Stomach smooth muscle (tissue), 2 donors: ENCODE results near the gene MYBPC1.
"Not testable (repeated sequence)": the region's sequence is repeated elsewhere in the genome, so short reads cannot be mapped to it uniquely, and the experiment has no call there.

ENCODE experiments used
- H3K27ac ChIP-seq: one replicate; pipeline ENCODE4 v1.7.0; 2013; ENCODE audit warnings: mild to moderate bottlenecking, low read length, inconsistent platforms
- H3K27me3 ChIP-seq, 2 donors: one replicate each; pipeline ENCODE4 v1.7.0; 2013; ENCODE audit warnings: low read length in 2 of 2; ENCODE audit not compliant: insufficient read depth in 2 of 2, control insufficient read depth in 1 of 2
- H3K36me3 ChIP-seq, 2 donors: one replicate each; pipeline ENCODE4 v1.7.0; 2013; ENCODE audit warnings: low read length in 2 of 2; ENCODE audit not compliant: control insufficient read depth in 2 of 2, insufficient read depth in 2 of 2
- H3K4me1 ChIP-seq: one replicate; pipeline ENCODE4 v1.7.0; 2013; ENCODE audit warnings: low read length; ENCODE audit not compliant: control insufficient read depth, insufficient read depth
- H3K4me3 ChIP-seq, 2 donors: one replicate each; pipeline ENCODE4 v1.7.0; 2013; ENCODE audit warnings: low read length in 2 of 2
- H3K9ac ChIP-seq, 2 donors: one replicate each; pipeline ENCODE4 v1.7.0; 2013; ENCODE audit warnings: low read length in 2 of 2, mild to moderate bottlenecking in 1 of 2
- H3K9me3 ChIP-seq, 2 donors: one replicate each; pipeline ENCODE4 v1.7.0; 2013; ENCODE audit warnings: low read length in 2 of 2; ENCODE audit not compliant: control insufficient read depth in 2 of 2
- donor health status: healthy.
- donor health status: Pancreatic carcinoma.

MYBPC1 gene

GRCh38 chr12:101676497-101676896 lies 81.7 kb downstream of the MYBPC1 start:
- H3K27ac ChIP-seq, H3K27me3 ChIP-seq, H3K4me1 ChIP-seq, H3K4me3 ChIP-seq, H3K9ac ChIP-seq, H3K9me3 ChIP-seq, H3K36me3 ChIP-seq: not testable (repeated sequence)

- H3K27ac ChIP-seq, result no peak overlapping the region
- no peaks in the 10 kb centered on the region for H3K36me3 ChIP-seq
- H3K4me3 ChIP-seq, result no peak overlapping the region
- H3K9me3 ChIP-seq, result no peaks in the 10 kb centered on the region
- H3K9ac ChIP-seq, result no peak overlapping the region
- no peaks in the 10 kb centered on the region for H3K4me1 ChIP-seq
- H3K27me3 ChIP-seq, result no peaks in the 10 kb centered on the region
Measured at GRCh38 chr12:101678081-101678480, 83.3 kb downstream of the MYBPC1 start.

GRCh38 chr12:101680240-101680639 lies 85.5 kb downstream of the MYBPC1 start:
- Histone ChIP-seq H3K9ac (no peak overlapping the region), H3K27me3 (no peaks in the 10 kb centered on the region), H3K4me3 (no peak overlapping the region), H3K27ac (no peak overlapping the region), H3K9me3 (no peaks in the 10 kb centered on the region), H3K4me1 (no peaks in the 10 kb centered on the region), H3K36me3 (no peaks in the 10 kb centered on the region)

GRCh38 chr12:101680647-101681046 lies 85.9 kb downstream of the MYBPC1 start:
- Histone ChIP-seq H3K4me1 (no peaks in the 10 kb centered on the region), H3K4me3 (no peak overlapping the region), H3K27me3 (no peaks in the 10 kb centered on the region), H3K9ac (no peak overlapping the region), H3K27ac (no peak overlapping the region), H3K9me3 (no peaks in the 10 kb centered on the region), H3K36me3 (no peaks in the 10 kb centered on the region)

- not testable (repeated sequence) for H3K36me3 ChIP-seq, H3K27ac ChIP-seq, H3K9ac ChIP-seq, H3K4me1 ChIP-seq, H3K27me3 ChIP-seq, H3K9me3 ChIP-seq, H3K4me3 ChIP-seq
Measured at GRCh38 chr12:101681627-101682026, 86.9 kb downstream of the MYBPC1 start.

GRCh38 chr12:101685092-101685491 lies 90.3 kb downstream of the MYBPC1 start:
- Histone ChIP-seq H3K9ac (no peak overlapping the region), H3K27me3 (no peaks in the 10 kb centered on the region), H3K27ac (no peak overlapping the region), H3K4me1 (no peaks in the 10 kb centered on the region), H3K9me3 (no peaks in the 10 kb centered on the region), H3K36me3 (no peaks in the 10 kb centered on the region), H3K4me3 (no peak overlapping the region)

GRCh38 chr12:101686176-101686575 lies 91.4 kb downstream of the MYBPC1 start:
- no peak overlapping the region for H3K27ac ChIP-seq
- H3K36me3 ChIP-seq, result no peaks in the 10 kb centered on the region
- no peak overlapping the region for H3K9ac ChIP-seq
- no peak overlapping the region for H3K4me3 ChIP-seq
- no peaks in the 10 kb centered on the region for H3K27me3 ChIP-seq
- no peaks in the 10 kb centered on the region for H3K9me3 ChIP-seq
- H3K4me1 ChIP-seq, result no peaks in the 10 kb centered on the region

- Histone ChIP-seq H3K9ac (no peak overlapping the region), H3K4me1 (no peaks in the 10 kb centered on the region), H3K27ac (no peak overlapping the region), H3K9me3 (no peaks in the 10 kb centered on the region), H3K27me3 (no peaks in the 10 kb centered on the region), H3K4me3 (no peak overlapping the region), H3K36me3 (no peaks in the 10 kb centered on the region)
Measured at GRCh38 chr12:101690544-101691098, 95.8 kb downstream of the MYBPC1 start.

- Histone ChIP-seq H3K36me3 (no peaks in the 10 kb centered on the region), H3K9ac (no peak overlapping the region), H3K9me3 (no peaks in the 10 kb centered on the region), H3K4me1 (peaks cover 6% of the 10 kb centered on the region), H3K27ac (no peak overlapping the region), H3K4me3 (no peak overlapping the region), H3K27me3 (no peaks in the 10 kb centered on the region)
Measured at GRCh38 chr12:101691503-101692096, 96.8 kb downstream of the MYBPC1 start.

GRCh38 chr12:101694297-101694848 lies 99.6 kb downstream of the MYBPC1 start:
- Histone ChIP-seq H3K9ac (no peak overlapping the region), H3K27ac (no peak overlapping the region), H3K4me1 (peaks cover 16% of the 10 kb centered on the region), H3K36me3 (no peaks in the 10 kb centered on the region), H3K27me3 (no peaks in the 10 kb centered on the region), H3K9me3 (no peaks in the 10 kb centered on the region), H3K4me3 (no peak overlapping the region)

- Histone ChIP-seq H3K27me3 (no peaks in the 10 kb centered on the region), H3K27ac (no peak overlapping the region), H3K9me3 (no peaks in the 10 kb centered on the region), H3K4me3 (no peak overlapping the region), H3K4me1 (peaks cover 16% of the 10 kb centered on the region), H3K9ac (no peak overlapping the region), H3K36me3 (no peaks in the 10 kb centered on the region)
Measured at GRCh38 chr12:101694986-101695385, 100.2 kb downstream of the MYBPC1 start.
